GM12878 (cell line): ENCODE data around the gene POLD1. TPM values are rescaled to one million over a fixed set of nuclear protein-coding genes. Genes with fewer than 3 reads are reported as not detected.

Experiments
- ATAC-seq: fragments of 200-7000 bp; cut with Tn5 transposase; 3 replicates; pipeline ENCODE4 v1.9.1; 2020; ENCODE audit warnings: mild to moderate bottlenecking, moderate library complexity
- BruUV-seq: library from RNA; stranded (reverse); fragments of 400-500 nt; replicated peaks from 2 replicates; lab custom pipeline; 2021; lab: Mats Ljungman, UMichigan
- CTCF ChIA-PET: fragments of 300-600 bp; sonication (Branson Sonifier 250); formaldehyde crosslinking; extraction: SDS; loops from one replicate; lab custom pipeline; 2021; ENCODE audit warnings: inconsistent platforms; lab: Yijun Ruan, JAX
- POLR2A ChIA-PET: fragments of 350-600 bp; formaldehyde crosslinking; extraction: SDS; loops from one replicate; lab custom pipeline; 2021; ENCODE audit warnings: inconsistent platforms; lab: Charles Lee
- RAD21 ChIA-PET: fragments of 300-600 bp; sonication (Branson Sonifier 250); formaldehyde crosslinking; loops from one replicate; lab custom pipeline; 2023; ENCODE audit warnings: antibody characterized with exemption; ENCODE audit not compliant: unreplicated experiment; lab: Charles Lee
- SMC1A ChIA-PET: fragments of 300-600 bp; sonication (Branson Sonifier 250); formaldehyde crosslinking; loops from one replicate; lab custom pipeline; 2023; ENCODE audit not compliant: unreplicated experiment, uncharacterized antibody; lab: Charles Lee
- DNase-seq: peaks from one replicate; pipeline ENCODE4 v3.0.0-alpha.2; 2011; ENCODE audit warnings: low read depth, low spot score
- FAIRE-seq: peaks from 3 replicates; lab custom pipeline; 2011; peaks lifted over from hg19 to GRCh38; lab: Jason Lieb, UNC
- H2AFZ ChIP-seq: 2 replicates; pipeline ENCODE4 v1.6.0; 2011; ENCODE audit warnings: low read depth, low read length, control low read depth; ENCODE audit not compliant: control insufficient read depth
- H3K27ac ChIP-seq: 2 replicates; pipeline ENCODE4 v1.5.1; 2011; ENCODE audit warnings: control low read depth; ENCODE audit not compliant: control insufficient read depth, insufficient read depth
- H3K27me3 ChIP-seq, 2 experiments: replicated peaks in 1 of 2; 2 replicates each; pipeline versions ENCODE4 v1.6.0 to v1.6.1; 2011; ENCODE audit warnings: low read length in 1 of 2; ENCODE audit not compliant: control insufficient read depth in 2 of 2, insufficient read depth in 2 of 2
- H3K36me3 ChIP-seq, 2 experiments: 2 replicates each; pipeline ENCODE4 v1.5.1; 2011; ENCODE audit warnings: low read length in 1 of 2; ENCODE audit not compliant: control insufficient read depth in 2 of 2, insufficient read depth in 2 of 2
- H3K4me1 ChIP-seq: 2 replicates; pipeline ENCODE4 v1.6.1; 2011; ENCODE audit warnings: mild to moderate bottlenecking, low read length, moderate library complexity, mixed read lengths; ENCODE audit not compliant: control insufficient read depth, insufficient read depth
- H3K4me2 ChIP-seq: 2 replicates; pipeline ENCODE4 v1.6.0; 2011; ENCODE audit warnings: control low read depth; ENCODE audit not compliant: control insufficient read depth, insufficient read depth
- H3K4me3 ChIP-seq: fragments of 200-600 bp; sonication (generic); 2 replicates; pipeline ENCODE4 v1.5.1; 2016
- H3K79me2 ChIP-seq: 2 replicates; pipeline ENCODE4 v1.6.0; 2011; ENCODE audit warnings: low read length; ENCODE audit not compliant: control insufficient read depth, insufficient read depth
- H3K9ac ChIP-seq: 2 replicates; pipeline ENCODE4 v1.8.0; 2011; ENCODE audit warnings: low read length, control low read depth, mixed read lengths; ENCODE audit not compliant: control insufficient read depth, insufficient read depth
- H3K9me3 ChIP-seq: replicated peaks from 3 replicates; pipeline ENCODE4 v1.5.1; 2011; ENCODE audit warnings: mild to moderate bottlenecking, low read length; ENCODE audit not compliant: control insufficient read depth, insufficient read depth
- H4K20me1 ChIP-seq: 2 replicates; pipeline ENCODE4 v1.6.0; 2011; ENCODE audit not compliant: control insufficient read depth, insufficient read depth
- ATF7 ChIP-seq: fragments of 450-650 bp; IDR thresholded peaks from 2 replicates; pipeline ENCODE4 v1.6.1; 2016; ENCODE audit warnings: low read depth, mild to moderate bottlenecking
- IRF5 ChIP-seq: fragments of 450-650 bp; IDR thresholded peaks from 2 replicates; pipeline ENCODE4 v1.6.1; 2017; ENCODE audit warnings: borderline replicate concordance
- NFYB ChIP-seq: IDR thresholded peaks from 2 replicates; pipeline ENCODE4 v1.6.1; 2011; ENCODE audit warnings: low read depth, mild to moderate bottlenecking, low read length, improper control_type of control experiment, moderate library complexity; ENCODE audit not compliant: insufficient read depth
- in situ Hi-C: fragments of 300-500 bp; cut with MboI; formaldehyde crosslinking; loops from 9 replicates; pipeline ENCODE4 v1.14.3; 2018; ENCODE audit warnings: mixed read lengths
- intact Hi-C: fragments of 100-400 bp; cut with micrococcal nuclease; formaldehyde crosslinking; loops from one replicate; pipeline ENCODE4 v1.14.2; 2022; ENCODE audit not compliant: unreplicated experiment
- polyA plus RNA-seq, 11 experiments: library from polyadenylated mRNA; depleted of rRNA in 4 of 11; unstranded in 6 of 11; stranded (reverse) in 5 of 11; fragments of >200 nt; fragmentation: Nextera tagmentation in 4 of 11; fragmentation: Illumina TruSeq in 1 of 11; extraction: Ambion mirVana in 4 of 11; extraction: Trizol in 1 of 11; gene quantifications; 1 replicate in 1 of 11; 2 replicates in 10 of 11; pipeline versions ENCODE4 v1.2.1 to v1.2.3, GENCODE V29; 2011 to 2016; ENCODE audit warnings: inconsistent platforms in 2 of 11, missing spikeins in 2 of 11, low read depth in 1 of 11
- total RNA-seq, 4 experiments: library from RNA; depleted of rRNA in 3 of 4; stranded (reverse); fragments of >200 nt in 3 of 4; fragmentation: Illumina TruSeq in 1 of 4; extraction: Trizol in 1 of 4; gene quantifications; 2 replicates each; pipeline versions ENCODE4 v1.2.1 to v1.2.3, GENCODE V29; 2013 to 2021

Gene POLD1
- total and polyA plus RNA-seq, 10 of the 15 experiments (the other 5 are each of a cell fraction or from before 2014, with no cell fraction given), result 0.76 to 165 (median 63.4) TPM

GRCh38 chr19:50340331-50340730 is 43.8 kb upstream of the POLD1 start:
- ChIA-PET SMC1A (interaction anchor here (1.1 to 2.6 kb wide), 10 partner anchors 8 to 167 kb away, joined by 3 to 20 read pairs (median 7); partner anchors contain the start of gene KCNC3), RAD21 (interaction anchor here (0.8 to 5.9 kb wide), 8 partner anchors 7 to 78 kb away, joined by 3 to 36 read pairs (median 6); partner anchors contain the start of genes KCNC3 and SPIB), CTCF (interaction anchor here (0.6 to 5.5 kb wide), 7 partner anchors 8 to 120 kb away, joined by 3 to 29 read pairs (median 5); partner anchors contain the start of gene KCNC3), POLR2A (interaction anchor here (0.6 to 5.8 kb wide), 5 partner anchors 8 to 389 kb away, joined by 3 to 38 read pairs (median 7); partner anchors contain the start of gene KCNC3)
- FAIRE-seq, result no peak
- no peak for ATAC-seq
- Histone ChIP-seq H3K27me3 (no peaks in the 10 kb centered on the region), H3K79me2 (peaks cover 49% of the 10 kb centered on the region), H4K20me1 (no peaks in the 10 kb centered on the region), H3K4me3 (peak overlapping the region; percentile 90), H3K4me2 (peak overlapping the region; percentile 86), H3K36me3 (peaks cover 7 to 17% of the 10 kb centered on the region in 2 experiments), H3K9ac (no peak overlapping the region), H3K27ac (peak overlapping the region; percentile 60), H3K9me3 (peaks cover 14% of the 10 kb centered on the region), H3K4me1 (peaks cover 13% of the 10 kb centered on the region), H2AFZ (no peak overlapping the region)
- in situ Hi-C loops (loop anchor here (25.0 kb wide), 1 partner anchor 1022 kb away; the partner anchor contains the start of genes CLDND2, ETFB and NKG7), intact Hi-C loops (no loop called here)
- DNase-seq, result no peak
- TF ChIP-seq NFYB (peak; percentile 24; the same call in 1 of the 2 replicates), IRF5 (no peak), ATF7 (peak; percentile 33; the same call in 1 of the 2 replicates)
- BruUV-seq, result no TSS peak
